Measurements from ENCODE around the gene SLC25A43.
"Not testable (repeated sequence)": the region's sequence is repeated elsewhere in the genome, so short reads cannot be mapped to it uniquely, and the experiment has no call there.

SLC25A43 gene

GRCh38 chrX:119455264-119455663, 56.1 kb downstream of the SLC25A43 start:
- no peak for DNase-seq
- in situ Hi-C loops (cut with MboI; ENCODE audit: low pct_unique_long_range_greater_than_20kb, low sequenced_read_pairs) = no loop called here

- in situ Hi-C loops (cut with MboI; ENCODE audit: low pct_unique_long_range_greater_than_20kb, low sequenced_read_pairs) = no loop called here
- no peak for DNase-seq
Observed at GRCh38 chrX:119459181-119459580, 60.0 kb downstream of the SLC25A43 start.

GRCh38 chrX:119465555-119465954, 66.4 kb downstream of the SLC25A43 start:
- no peak for DNase-seq
- in situ Hi-C loops (cut with MboI; ENCODE audit: low pct_unique_long_range_greater_than_20kb, low sequenced_read_pairs) = no loop called here

DNA sequence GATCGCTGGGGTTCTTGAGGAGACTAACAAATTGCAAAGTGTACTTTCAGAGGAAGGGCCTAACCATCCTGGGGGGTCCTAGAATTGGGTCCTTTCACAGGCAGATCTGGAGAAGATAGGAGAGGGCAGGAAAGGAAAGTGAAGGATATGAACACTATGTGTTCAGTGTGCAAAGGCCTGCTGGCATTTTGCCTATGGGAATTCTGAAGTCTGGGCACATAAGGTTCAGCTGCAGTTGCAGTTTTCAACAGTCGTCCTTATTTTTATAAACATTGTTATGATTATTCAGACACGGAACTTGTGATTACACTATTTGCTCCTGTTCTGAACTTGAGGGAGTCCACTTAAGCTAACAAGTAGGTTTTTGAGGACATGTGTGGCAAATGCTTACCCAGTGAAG, 67.8 kb downstream of the SLC25A43 start:
- in situ Hi-C loops (cut with MboI; ENCODE audit: low pct_unique_long_range_greater_than_20kb, low sequenced_read_pairs) = no loop called here
- no peak for DNase-seq

GRCh38 chrX:119467433-119467832, 68.3 kb downstream of the SLC25A43 start:
- no peak for DNase-seq
- in situ Hi-C loops (cut with MboI; ENCODE audit: low pct_unique_long_range_greater_than_20kb, low sequenced_read_pairs) = no loop called here

DNA sequence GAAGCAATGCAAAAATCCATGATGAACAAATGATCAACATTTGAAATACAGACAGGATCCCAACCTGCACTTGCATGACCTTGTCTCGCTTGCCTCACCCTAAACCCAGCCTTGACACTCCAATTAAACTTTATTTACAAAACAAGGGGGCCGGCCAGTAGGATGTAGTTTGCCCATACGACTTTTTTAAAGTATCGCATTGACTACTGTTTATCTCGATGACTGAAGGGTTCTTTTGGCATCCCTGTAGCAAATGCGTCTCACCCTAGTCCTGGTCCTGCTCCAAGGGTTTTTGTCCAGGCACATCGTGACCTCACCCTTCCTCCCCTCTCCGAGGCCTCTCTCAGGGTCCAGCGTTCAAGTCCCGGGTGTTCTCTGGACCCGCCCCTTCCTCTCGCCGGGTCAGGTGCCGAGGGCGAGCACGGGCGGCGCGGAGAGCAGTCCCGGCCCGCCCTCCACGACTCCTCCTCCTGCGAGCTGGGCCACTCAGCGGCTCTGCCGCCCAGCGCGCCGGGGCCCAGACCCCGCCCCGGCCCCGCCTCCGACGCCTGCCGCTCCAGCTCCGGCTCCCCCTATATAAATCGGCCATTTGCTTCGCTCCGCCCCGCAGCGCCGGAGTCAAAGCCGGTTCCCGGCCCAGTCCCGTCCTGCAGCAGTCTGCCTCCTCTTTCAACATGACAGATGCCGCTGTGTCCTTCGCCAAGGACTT, 68.9 kb downstream of the SLC25A43 start, which contains the start of gene SLC25A5:
SLC25A5 (plus strand) TSS at position 603 of the 709 bp plus-strand sequence; CDS start at position 675, 72 bp downstream.
- in situ Hi-C loops (cut with MboI; ENCODE audit: low pct_unique_long_range_greater_than_20kb, low sequenced_read_pairs) = no loop called here
- peak; percentile 95 for DNase-seq

DNA sequence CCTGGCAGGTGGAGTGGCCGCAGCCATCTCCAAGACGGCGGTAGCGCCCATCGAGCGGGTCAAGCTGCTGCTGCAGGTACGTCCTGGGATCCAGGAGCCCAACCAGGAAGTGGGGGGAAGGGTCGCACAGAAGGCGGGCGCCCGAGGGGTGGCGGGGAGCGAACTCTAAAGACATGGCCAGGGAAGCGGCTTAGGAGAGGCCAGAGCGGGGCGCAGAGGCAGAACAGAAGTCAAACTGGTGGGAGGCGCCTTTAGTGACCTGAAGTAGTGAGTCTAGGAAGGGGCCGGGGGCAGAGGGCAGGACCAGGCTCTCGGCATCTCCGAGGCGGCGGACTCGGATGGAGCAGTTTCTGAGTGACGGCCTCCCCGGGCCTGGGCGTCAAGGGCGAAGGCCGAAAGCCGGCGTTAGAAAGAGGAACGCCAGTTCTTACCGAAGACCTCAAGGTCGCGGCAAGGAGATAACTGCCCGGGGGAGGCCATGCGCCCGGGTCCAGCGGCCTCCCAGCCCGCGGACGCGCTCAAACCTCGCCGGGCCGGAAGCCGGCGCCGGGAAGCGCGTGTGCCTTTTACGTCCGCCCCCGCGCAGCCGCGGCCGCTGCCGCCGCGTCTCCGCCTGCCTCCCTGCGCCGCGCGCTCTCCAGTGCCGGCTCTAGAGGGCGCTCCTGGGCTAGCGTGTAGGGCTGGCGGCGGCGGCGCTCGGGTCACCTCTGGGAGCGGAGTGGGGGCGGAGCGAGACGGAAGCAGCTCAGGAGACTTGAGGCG, 69.6 kb downstream of the SLC25A43 start:
- in situ Hi-C loops (cut with MboI; ENCODE audit: low pct_unique_long_range_greater_than_20kb, low sequenced_read_pairs) = no loop called here
- DNase-seq = peak; percentile 96

DNA sequence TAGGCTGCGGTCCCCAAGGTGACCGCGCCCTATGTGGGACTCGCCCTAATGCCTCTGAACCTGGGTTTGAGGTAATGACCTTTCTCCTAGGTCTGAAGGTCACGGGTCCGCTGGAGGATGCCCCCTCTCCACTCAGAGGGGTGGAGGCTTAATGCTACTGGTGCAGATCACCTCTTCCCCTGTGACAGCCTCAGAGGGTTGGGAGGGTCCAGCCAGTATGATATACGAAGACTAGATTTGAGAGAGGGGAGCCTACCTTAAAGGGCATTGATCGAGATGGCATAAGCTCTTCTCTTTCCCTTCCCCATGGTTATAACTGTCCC, 70.1 kb downstream of the SLC25A43 start:
- DNase-seq = no peak
- in situ Hi-C loops (cut with MboI; ENCODE audit: low pct_unique_long_range_greater_than_20kb, low sequenced_read_pairs) = no loop called here

- no peak for DNase-seq
- in situ Hi-C loops (cut with MboI; ENCODE audit: low pct_unique_long_range_greater_than_20kb, low sequenced_read_pairs) = no loop called here
Observed at GRCh38 chrX:119474615-119475388, 75.7 kb downstream of the SLC25A43 start.

DNA sequence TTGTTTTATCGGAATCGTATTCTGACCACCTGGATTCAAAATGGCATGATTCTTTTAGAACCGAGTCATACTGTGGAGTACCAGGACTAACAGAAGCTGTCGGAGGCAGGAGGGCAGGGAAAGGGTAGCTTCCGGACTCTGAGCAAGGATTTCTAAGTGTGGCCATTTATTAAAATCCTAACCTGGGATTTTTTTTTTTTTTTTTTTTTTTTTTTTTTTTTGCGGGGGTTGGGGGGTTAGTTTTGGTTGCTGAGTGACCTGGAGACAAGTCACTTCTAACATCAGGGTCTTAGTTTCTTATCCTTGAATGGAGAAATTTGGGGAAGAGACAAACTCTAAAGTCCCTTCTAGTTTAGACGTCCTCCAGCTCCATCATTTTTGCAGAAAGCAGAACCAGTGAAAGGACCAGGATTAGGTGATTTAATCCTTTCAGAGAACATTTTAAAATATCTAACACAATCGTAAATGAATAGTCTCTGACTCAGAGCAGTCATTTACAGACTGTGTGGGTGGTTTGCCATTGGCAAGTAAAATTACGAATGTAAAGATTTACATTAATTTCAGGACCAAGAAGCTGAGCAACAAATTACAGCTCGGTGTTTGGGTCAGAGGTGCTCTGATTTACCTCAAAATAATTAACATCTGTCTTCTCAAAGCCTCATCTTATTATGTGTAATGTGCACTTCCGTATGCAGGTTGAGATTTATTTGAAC, 76.4 kb downstream of the SLC25A43 start:
- in situ Hi-C loops (cut with MboI; ENCODE audit: low pct_unique_long_range_greater_than_20kb, low sequenced_read_pairs) = no loop called here
- DNase-seq = no peak

DNA sequence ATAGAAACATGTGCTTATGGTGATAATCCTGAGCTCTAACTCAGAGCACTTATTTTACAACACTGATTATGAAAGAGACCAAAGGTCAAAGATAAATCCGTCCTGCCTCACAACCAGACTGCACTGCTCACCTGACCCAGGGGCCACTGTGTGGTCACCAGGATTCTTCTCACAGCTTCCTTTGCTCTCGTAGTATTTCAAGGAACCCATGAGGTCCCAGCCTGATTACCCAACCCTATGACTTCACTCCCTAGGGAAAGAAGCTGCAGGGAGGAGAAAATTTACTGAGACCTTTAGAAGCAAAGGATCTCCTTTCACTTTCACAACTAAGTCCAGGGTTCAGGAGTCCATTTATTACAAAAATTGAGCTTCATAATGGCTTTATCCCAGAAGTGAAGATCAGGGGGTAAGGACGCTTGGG, 78.7 kb downstream of the SLC25A43 start:
- in situ Hi-C loops (cut with MboI; ENCODE audit: low pct_unique_long_range_greater_than_20kb, low sequenced_read_pairs) = no loop called here
- DNase-seq = no peak

DNA sequence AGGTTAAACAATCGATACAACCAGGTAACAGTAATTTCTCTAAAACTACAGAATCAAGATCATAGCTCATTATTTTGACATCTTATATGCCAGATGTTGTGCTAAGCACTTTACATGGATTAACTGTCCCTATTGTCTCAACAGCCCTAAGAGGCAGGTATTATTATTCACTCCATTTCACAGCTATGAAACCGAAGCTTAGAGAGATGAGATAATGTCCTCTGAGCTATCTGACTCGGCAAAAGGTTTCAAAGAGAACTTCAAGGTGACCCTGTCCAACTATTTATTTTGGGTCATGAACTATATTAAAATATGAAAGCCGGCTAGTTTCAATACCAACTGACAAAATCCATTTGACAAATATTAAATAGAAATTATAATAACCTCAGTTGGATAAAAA, 79.4 kb downstream of the SLC25A43 start:
- DNase-seq = no peak
- in situ Hi-C loops (cut with MboI; ENCODE audit: low pct_unique_long_range_greater_than_20kb, low sequenced_read_pairs) = no loop called here

DNA sequence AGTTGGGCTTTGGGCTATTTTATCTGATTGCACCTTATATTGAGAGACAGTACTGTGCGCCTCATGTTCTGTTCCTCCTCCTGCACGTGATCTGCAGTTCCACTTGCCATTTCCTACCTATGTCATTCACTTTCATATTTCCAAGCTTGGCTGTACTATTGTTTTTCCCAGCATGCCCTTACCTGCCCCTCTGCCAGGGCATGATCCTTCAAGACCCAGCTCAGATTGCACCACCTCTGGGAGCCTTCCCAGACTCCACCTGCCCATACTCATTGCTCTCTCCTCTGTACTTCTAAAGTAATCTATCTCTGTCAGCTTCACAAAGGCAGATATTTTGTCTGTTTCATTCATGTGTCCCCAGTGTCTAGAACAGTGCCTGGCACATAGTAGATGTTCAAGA, 80.7 kb downstream of the SLC25A43 start:
- in situ Hi-C loops (cut with MboI; ENCODE audit: low pct_unique_long_range_greater_than_20kb, low sequenced_read_pairs) = no loop called here
- no peak for DNase-seq

GRCh38 chrX:119481323-119481801, 82.2 kb downstream of the SLC25A43 start:
- no peak for DNase-seq
- in situ Hi-C loops (cut with MboI; ENCODE audit: low pct_unique_long_range_greater_than_20kb, low sequenced_read_pairs) = no loop called here

DNA sequence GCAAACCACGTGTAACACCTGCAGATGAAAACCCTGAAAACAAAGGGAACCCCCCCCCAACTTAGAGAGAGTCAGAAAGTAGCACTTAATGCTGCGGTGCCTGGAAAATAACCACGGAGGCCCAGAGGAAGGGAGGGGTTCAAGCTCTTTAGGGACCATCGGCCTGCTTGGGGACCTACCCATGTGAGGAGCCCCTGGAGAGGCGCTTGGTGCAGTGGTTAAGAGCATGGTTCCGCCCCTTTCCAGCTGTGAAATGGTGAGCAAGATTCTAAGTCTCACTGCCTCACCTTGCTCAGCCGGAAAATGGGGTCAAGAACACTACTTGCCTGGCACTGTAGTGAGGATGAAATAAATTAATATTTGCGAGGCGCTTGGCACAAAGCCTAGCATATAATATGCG, 82.9 kb downstream of the SLC25A43 start:
- in situ Hi-C loops (cut with MboI; ENCODE audit: low pct_unique_long_range_greater_than_20kb, low sequenced_read_pairs) = no loop called here
- no peak for DNase-seq

GRCh38 chrX:119482481-119483480, 83.6 kb downstream of the SLC25A43 start:
- in situ Hi-C loops (cut with MboI; ENCODE audit: low pct_unique_long_range_greater_than_20kb, low sequenced_read_pairs) = no loop called here
- DNase-seq = peak; percentile 94

GRCh38 chrX:119486745-119487144, 87.6 kb downstream of the SLC25A43 start:
- in situ Hi-C loops (cut with MboI; ENCODE audit: low pct_unique_long_range_greater_than_20kb, low sequenced_read_pairs) = no loop called here
- no peak for DNase-seq

- in situ Hi-C loops (cut with MboI; ENCODE audit: low pct_unique_long_range_greater_than_20kb, low sequenced_read_pairs) = not testable (repeated sequence)
Observed at GRCh38 chrX:119487766-119488165, 88.6 kb downstream of the SLC25A43 start.

More at GRCh38 chrX:119487766-119488165, 88.6 kb downstream of the SLC25A43 start:
- not testable (repeated sequence) for DNase-seq

Measured in KBM-7 (cell line).